Measurements from ENCODE around the gene HOXB5.

- TF ChIP-seq CTCF (IDR thresholded peaks at IDR 0.05 in 2 of 3, conservative IDR thresholded peaks at IDR 0.05 in 1 of 3; ENCODE audit: borderline replicate concordance in 1 of 3, insufficient read depth in 1 of 3, low read depth in 2 of 3, low read length in 2 of 3) = no peak
- no peak for TF ChIP-seq POLR2A (IDR thresholded peaks at IDR 0.05; ENCODE audit: borderline replicate concordance, extremely low read depth, insufficient read depth, insufficient read length)
- no peak for TF ChIP-seq POLR2AphosphoS5 (IDR thresholded peaks at IDR 0.05; ENCODE audit: low read depth, low read length)
- TF ChIP-seq EZH2 (IDR thresholded peaks at IDR 0.05) = no peak
- TF ChIP-seq YY1 (IDR thresholded peaks at IDR 0.05; ENCODE audit: extremely low read depth, insufficient replicate concordance, low read depth, low read length) = no peak
- TF ChIP-seq REST (IDR thresholded peaks at IDR 0.05; ENCODE audit: low read depth) = no peak
- TF ChIP-seq CEBPB (IDR thresholded peaks at IDR 0.05; ENCODE audit: low read depth) = no peak
- no peak for TF ChIP-seq RAD21 (IDR thresholded peaks at IDR 0.05; ENCODE audit: low read depth)
- TF ChIP-seq ZFX (IDR thresholded peaks at IDR 0.05) = no peak
- TF ChIP-seq CBX3 (IDR thresholded peaks at IDR 0.05; ENCODE audit: low read depth) = no peak
These were observed 44.0 kb upstream of the HOXB5 start for GRCh38 chr17:48637323-48638260.

Data from HCT116 (cell line).